Breast epithelium (tissue), 3 donors: ENCODE measurements around the gene INTS15.

ENCODE experiments used
- CTCF ChIP-seq, 3 donors: fragments of 450-650 bp; IDR thresholded peaks; one replicate each; pipeline ENCODE4 v1.5.1; 2016 to 2017; ENCODE audit warnings: antibody characterized with exemption in 3 of 3, mild to moderate bottlenecking in 3 of 3, moderate library complexity in 3 of 3
- POLR2A ChIP-seq: fragments of 450-650 bp; IDR thresholded peaks from one replicate; pipeline ENCODE4 v1.6.1; 2016; ENCODE audit warnings: antibody characterized with exemption, mild to moderate bottlenecking, moderate library complexity

- TF ChIP-seq POLR2A, result no peak
- TF ChIP-seq CTCF (IDR thresholded peaks at IDR 0.05), result no peak
These were observed 54.2 kb downstream of the INTS15 start for GRCh38 chr7:6643915-6644625.
